ENCODE measurements around the gene SYNDIG1. TPM values are rescaled to one million over a fixed set of nuclear protein-coding genes. Genes with fewer than 3 reads are reported as not detected.

The SYNDIG1 gene
- total RNA-seq, 4 donors from 2014 or later = 8.3 to 12.4 (median 10.2) TPM

GRCh38 chr20:24581443-24582170, 112.2 kb downstream of the SYNDIG1 start:
- intact Hi-C loops (cut with DNase I) = no loop called here
- 89 to 90% methylated on average over 13 of the region's 13 CpGs for WGBS, 2 donors
- TF ChIP-seq, protein P1, sequence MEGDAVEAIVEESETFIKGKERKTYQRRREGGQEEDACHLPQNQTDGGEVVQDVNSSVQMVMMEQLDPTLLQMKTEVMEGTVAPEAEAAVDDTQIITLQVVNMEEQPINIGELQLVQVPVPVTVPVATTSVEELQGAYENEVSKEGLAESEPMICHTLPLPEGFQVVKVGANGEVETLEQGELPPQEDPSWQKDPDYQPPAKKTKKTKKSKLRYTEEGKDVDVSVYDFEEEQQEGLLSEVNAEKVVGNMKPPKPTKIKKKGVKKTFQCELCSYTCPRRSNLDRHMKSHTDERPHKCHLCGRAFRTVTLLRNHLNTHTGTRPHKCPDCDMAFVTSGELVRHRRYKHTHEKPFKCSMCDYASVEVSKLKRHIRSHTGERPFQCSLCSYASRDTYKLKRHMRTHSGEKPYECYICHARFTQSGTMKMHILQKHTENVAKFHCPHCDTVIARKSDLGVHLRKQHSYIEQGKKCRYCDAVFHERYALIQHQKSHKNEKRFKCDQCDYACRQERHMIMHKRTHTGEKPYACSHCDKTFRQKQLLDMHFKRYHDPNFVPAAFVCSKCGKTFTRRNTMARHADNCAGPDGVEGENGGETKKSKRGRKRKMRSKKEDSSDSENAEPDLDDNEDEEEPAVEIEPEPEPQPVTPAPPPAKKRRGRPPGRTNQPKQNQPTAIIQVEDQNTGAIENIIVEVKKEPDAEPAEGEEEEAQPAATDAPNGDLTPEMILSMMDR (IDR thresholded peaks at IDR 0.05) = no peak
- TF ChIP-seq POLR2A (IDR thresholded peaks at IDR 0.05) = no peak
- Histone ChIP-seq H3K27ac (no peak overlapping the region), H3K36me3 (no peaks in the 10 kb centered on the region), H3K4me1 (no peaks in the 10 kb centered on the region), H3K9me3 (no peaks in the 10 kb centered on the region), H3K27me3 (no peaks in the 10 kb centered on the region), H3K4me3 (replicated peaks in 1 of 3) (no peak overlapping the region)
- no peak for DNase-seq

GRCh38 chr20:24582373-24583168, 113.1 kb downstream of the SYNDIG1 start:
- WGBS, 2 donors = 84% methylated on average over 15 of the region's 15 CpGs
- H3K27ac ChIP-seq = no peak overlapping the region
- DNase-seq = no peak
- no peaks in the 10 kb centered on the region for H3K9me3 ChIP-seq
- no peaks in the 10 kb centered on the region for H3K27me3 ChIP-seq
- TF ChIP-seq, protein P1 (IDR thresholded peaks at IDR 0.05) = no peak
- TF ChIP-seq POLR2A (IDR thresholded peaks at IDR 0.05) = no peak
- no peaks in the 10 kb centered on the region for H3K4me1 ChIP-seq
- no peak overlapping the region for H3K4me3 ChIP-seq (replicated peaks in 1 of 3)
- no peaks in the 10 kb centered on the region for H3K36me3 ChIP-seq
- intact Hi-C loops (cut with DNase I) = no loop called here

GRCh38 chr20:24583169-24583792, 113.9 kb downstream of the SYNDIG1 start:
- Histone ChIP-seq H3K9me3 (no peaks in the 10 kb centered on the region), H3K36me3 (no peaks in the 10 kb centered on the region), H3K27ac (no peak overlapping the region), H3K4me1 (no peaks in the 10 kb centered on the region), H3K27me3 (no peaks in the 10 kb centered on the region), H3K4me3 (replicated peaks in 1 of 3) (no peak overlapping the region)
- TF ChIP-seq, protein P1 (IDR thresholded peaks at IDR 0.05) = no peak
- TF ChIP-seq POLR2A (IDR thresholded peaks at IDR 0.05) = no peak
- intact Hi-C loops (cut with DNase I) = no loop called here
- no peak for DNase-seq
- 96% methylated on average over 13 of the region's 13 CpGs for WGBS, 2 donors

DNA sequence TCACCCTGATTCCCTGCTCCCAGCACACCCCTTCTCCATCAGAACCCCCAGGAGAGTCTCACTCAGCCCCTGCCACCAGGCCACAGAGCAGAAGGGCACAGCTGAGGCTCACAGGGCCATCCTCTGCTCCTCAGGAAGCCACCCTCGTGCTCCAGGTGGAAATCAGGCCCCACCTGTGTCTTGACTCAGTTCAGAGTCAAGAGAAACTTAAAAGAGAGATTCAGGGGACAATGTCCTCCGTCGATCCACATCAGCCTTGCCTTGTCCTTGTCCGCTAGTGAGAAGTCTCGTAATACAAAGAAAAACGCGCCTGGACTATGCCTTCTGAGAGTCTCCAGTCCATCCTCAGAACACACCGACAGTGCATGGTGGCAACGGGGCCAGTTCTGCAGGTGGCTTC, 114.6 kb downstream of the SYNDIG1 start:
- no peaks in the 10 kb centered on the region for H3K36me3 ChIP-seq
- H3K9me3 ChIP-seq = no peaks in the 10 kb centered on the region
- intact Hi-C loops (cut with DNase I) = no loop called here
- H3K27me3 ChIP-seq = no peaks in the 10 kb centered on the region
- H3K27ac ChIP-seq = no peak overlapping the region
- H3K4me1 ChIP-seq = no peaks in the 10 kb centered on the region
- TF ChIP-seq POLR2A (IDR thresholded peaks at IDR 0.05) = no peak
- TF ChIP-seq, protein P1 (IDR thresholded peaks at IDR 0.05) = no peak
- H3K4me3 ChIP-seq (replicated peaks in 1 of 3) = no peak overlapping the region
- WGBS, 2 donors = 90% methylated on average over 8 to 9 of the region's 9 CpGs
- no peak for DNase-seq
